HCT116 (cell line): Measurements from ENCODE around the gene FAM83F. TPM values are rescaled to one million over a fixed set of nuclear protein-coding genes. Genes with fewer than 3 reads are reported as not detected.

Source experiments
- ATAC-seq: fragments of 200-7000 bp; cut with Tn5 transposase; 2 replicates; pipeline ENCODE4 v1.9.1; 2020; ENCODE audit warnings: mild to moderate bottlenecking, moderate library complexity
- BruUV-seq: library from RNA; stranded (reverse); fragments of 400-500 nt; replicated peaks from 2 replicates; lab custom pipeline; 2021; lab: Mats Ljungman, UMichigan
- CTCF ChIA-PET: fragments of 300-600 bp; sonication (Branson Sonifier 250); formaldehyde crosslinking; loops from one replicate; lab custom pipeline; 2021; ENCODE audit warnings: antibody characterized with exemption; lab: Charles Lee
- POLR2A ChIA-PET: fragments of 300-600, 350-600 bp; sonication (Branson Sonifier 250); formaldehyde crosslinking; loops from one replicate; lab custom pipeline; 2021; ENCODE audit warnings: antibody characterized with exemption; lab: Charles Lee
- RAD21 ChIA-PET, 2 experiments: fragments of 300-600 bp; sonication (Branson Sonifier 250); formaldehyde crosslinking; loops; one replicate each; lab custom pipeline; 2023; ENCODE audit warnings: low total read pairs in 2 of 2; ENCODE audit not compliant: uncharacterized antibody in 2 of 2, unreplicated experiment in 2 of 2, low non-redundant PET in 1 of 2; lab: Charles Lee
- DNase-seq: peaks from one replicate; pipeline ENCODE4 v3.0.0-alpha.2; 2010; ENCODE audit warnings: low read depth, low spot score
- H2AFZ ChIP-seq: fragments of 200-600 bp; shearing (Covaris generic), sonication (generic); 2 replicates; pipeline ENCODE4 v1.6.1; 2017; ENCODE audit warnings: low read depth, mixed run types, mixed read lengths, antibody characterized with exemption, low read length; ENCODE audit not compliant: poor library complexity, severe bottlenecking
- H3K27ac ChIP-seq: 2 replicates; pipeline ENCODE4 v1.5.1; 2012; ENCODE audit warnings: low read depth, low read length
- H3K27me3 ChIP-seq: fragments of 200-600 bp; sonication (generic); 2 replicates; pipeline ENCODE4 v1.6.1; 2016; ENCODE audit warnings: mixed run types, low read length, mixed read lengths; ENCODE audit not compliant: insufficient read depth
- H3K36me3 ChIP-seq, 2 experiments: fragments of 200-500 bp in 1 of 2; fragments of 200-600 bp in 1 of 2; sonication (Bioruptor generic) in 1 of 2; sonication (generic) in 1 of 2; 2 replicates each; pipeline versions ENCODE4 v1.5.1 to v1.6.1; 2014 to 2016; ENCODE audit warnings: low read length in 2 of 2, inconsistent platforms in 1 of 2, mixed read lengths in 1 of 2, mixed run types in 1 of 2; ENCODE audit not compliant: insufficient read depth in 2 of 2, control insufficient read depth in 1 of 2
- H3K4me1 ChIP-seq, 2 experiments: fragments of 200-600 bp in 1 of 2; sonication (generic) in 1 of 2; 2 replicates each; pipeline versions ENCODE4 v1.5.1 to v1.6.1; 2012 to 2017; ENCODE audit warnings: low read length in 2 of 2, inconsistent platforms in 1 of 2, mild to moderate bottlenecking in 1 of 2, mixed read lengths in 1 of 2, mixed run types in 1 of 2, moderate library complexity in 1 of 2; ENCODE audit not compliant: insufficient read depth in 2 of 2, control insufficient read depth in 1 of 2
- H3K4me2 ChIP-seq: fragments of 200-600 bp; sonication (generic); 2 replicates; pipeline ENCODE4 v1.6.1; 2017; ENCODE audit warnings: mixed run types, low read length, mixed read lengths
- H3K4me3 ChIP-seq, 2 experiments: fragments of 200-600 bp in 1 of 2; sonication (generic) in 1 of 2; replicated peaks in 1 of 2; 2 replicates each; pipeline ENCODE4 v1.5.1; 2011 to 2016; ENCODE audit warnings: low read length in 2 of 2, control low read depth in 1 of 2, low read depth in 1 of 2, mild to moderate bottlenecking in 1 of 2, mixed read lengths in 1 of 2, mixed run types in 1 of 2
- H3K79me2 ChIP-seq: fragments of 200-600 bp; sonication (generic); 2 replicates; pipeline ENCODE4 v1.6.1; 2017; ENCODE audit warnings: mild to moderate bottlenecking, mixed run types, low read length, moderate library complexity, mixed read lengths; ENCODE audit not compliant: insufficient read depth
- H3K9ac ChIP-seq: fragments of 200-600 bp; sonication (generic); 2 replicates; pipeline ENCODE4 v1.6.1; 2016; ENCODE audit warnings: low read length, mixed read lengths
- H3K9me2 ChIP-seq: fragments of 200-600 bp; sonication (generic), shearing (Covaris generic); 2 replicates; pipeline ENCODE4 v1.6.1; 2017; ENCODE audit warnings: mixed run types, mild to moderate bottlenecking, moderate library complexity; ENCODE audit not compliant: insufficient read depth
- H3K9me3 ChIP-seq, 2 experiments: fragments of 200-500 bp in 1 of 2; fragments of 200-600 bp in 1 of 2; sonication (Bioruptor generic) in 1 of 2; sonication (generic) in 1 of 2; 2 replicates each; pipeline ENCODE4 v1.6.1; 2014 to 2017; ENCODE audit warnings: low read length in 2 of 2, mixed read lengths in 2 of 2, inconsistent platforms in 1 of 2, low read depth in 1 of 2, mild to moderate bottlenecking in 1 of 2, mixed run types in 1 of 2, moderate library complexity in 1 of 2; ENCODE audit not compliant: control insufficient read depth in 1 of 2, insufficient read depth in 1 of 2
- H4K20me1 ChIP-seq: fragments of 200-600 bp; sonication (generic), shearing (Covaris generic); 2 replicates; pipeline ENCODE4 v1.6.1; 2017; ENCODE audit warnings: mixed run types, mild to moderate bottlenecking, moderate library complexity; ENCODE audit not compliant: insufficient read depth
- CBX3 ChIP-seq: IDR thresholded peaks from 2 replicates; pipeline ENCODE4 v1.6.1; 2012; ENCODE audit warnings: low read depth
- CEBPB ChIP-seq: IDR thresholded peaks from 2 replicates; pipeline ENCODE4 v1.6.1; 2012; ENCODE audit warnings: low read depth
- EGR1 ChIP-seq: IDR thresholded peaks from 2 replicates; pipeline ENCODE4 v1.6.1; 2012; ENCODE audit warnings: low read depth
- ELF1 ChIP-seq: IDR thresholded peaks from 2 replicates; pipeline ENCODE4 v1.6.1; 2012; ENCODE audit warnings: low read depth, borderline replicate concordance
- EZH2 ChIP-seq: fragments of 200-600 bp; sonication (generic); IDR thresholded peaks from 2 replicates; pipeline ENCODE4 v1.6.1; 2017; ENCODE audit warnings: antibody characterized with exemption, mixed run types
- FOSL1 ChIP-seq: IDR thresholded peaks from 2 replicates; pipeline ENCODE4 v1.6.1; 2012; ENCODE audit warnings: low read depth
- JUND ChIP-seq: IDR thresholded peaks from 2 replicates; pipeline ENCODE4 v1.6.1; 2012
- MAX ChIP-seq: IDR thresholded peaks from 2 replicates; pipeline ENCODE4 v1.6.1; 2012
- POLR2A ChIP-seq: IDR thresholded peaks from 2 replicates; pipeline ENCODE4 v1.7.0; 2011; ENCODE audit warnings: borderline replicate concordance; ENCODE audit not compliant: insufficient read depth, insufficient read length; ENCODE audit errors: extremely low read depth
- SIN3A ChIP-seq: IDR thresholded peaks from 2 replicates; pipeline ENCODE4 v1.6.1; 2012; ENCODE audit warnings: low read depth
- SP1 ChIP-seq: IDR thresholded peaks from 2 replicates; pipeline ENCODE4 v1.6.1; 2012; ENCODE audit warnings: low read depth
- SRF ChIP-seq: IDR thresholded peaks from 2 replicates; pipeline ENCODE4 v1.6.1; 2012; ENCODE audit warnings: low read depth
- TCF7L2 ChIP-seq: IDR thresholded peaks from 2 replicates; pipeline ENCODE4 v1.7.0; 2011; ENCODE audit warnings: borderline replicate concordance, inconsistent platforms; ENCODE audit not compliant: insufficient read depth, insufficient read length; ENCODE audit errors: extremely low read depth
- ZFX ChIP-seq: fragments of 450-650 bp; IDR thresholded peaks from 2 replicates; pipeline ENCODE4 v1.6.1; 2017
- ZNF274 ChIP-seq: fragments of 200-500 bp; sonication (Bioruptor generic); IDR thresholded peaks from 2 replicates; pipeline ENCODE4 v1.6.1; 2014; ENCODE audit warnings: mild to moderate bottlenecking, low read depth, low read length, inconsistent platforms
- intact Hi-C: fragments of 100-400 bp; cut with micrococcal nuclease; formaldehyde crosslinking; loops from 2 replicates; pipeline ENCODE4 v1.10.0; 2022
- total RNA-seq: library from RNA; stranded (reverse); gene quantifications from one replicate; pipeline ENCODE4 v1.2.1, GENCODE V29; 2021; ENCODE audit not compliant: unreplicated experiment
- TF ChIP-seq, protein P1 (sequence below), 3 experiments: fragments of 200-600 bp in 1 of 3; sonication (generic) in 1 of 3; IDR thresholded peaks in 2 of 3; conservative IDR thresholded peaks in 1 of 3; 2 replicates each; pipeline ENCODE4 v1.5.1; 2012 to 2017; ENCODE audit warnings: low read depth in 2 of 3, low read length in 2 of 3, antibody characterized with exemption in 1 of 3, borderline replicate concordance in 1 of 3, control low read depth in 1 of 3, mild to moderate bottlenecking in 1 of 3, mixed read lengths in 1 of 3, mixed run types in 1 of 3, moderate library complexity in 1 of 3; ENCODE audit not compliant: insufficient read depth in 1 of 3
- TF ChIP-seq, protein P2 (sequence below): IDR thresholded peaks from 2 replicates; pipeline ENCODE4 v1.6.1; 2012; ENCODE audit warnings: low read depth
- TF ChIP-seq, protein P3 (sequence below): IDR thresholded peaks from 2 replicates; pipeline ENCODE4 v1.6.1; 2011; ENCODE audit warnings: mild to moderate bottlenecking, low read length, moderate library complexity; ENCODE audit not compliant: insufficient replicate concordance; ENCODE audit errors: extremely low read depth

FAM83F gene
- total RNA-seq, 1 experiment from 2014 or later = 24.5 TPM

GRCh38 chr22:40009292-40009774 lies 14.6 kb downstream of the FAM83F start:
- Histone ChIP-seq H3K9me2 (no peaks in the 10 kb centered on the region), H2AFZ (no peak overlapping the region), H3K9me3 (no peaks in the 10 kb centered on the region), H3K4me3 (no peak overlapping the region), H3K9ac (no peak overlapping the region), H3K4me2 (no peak overlapping the region), H3K36me3 (no peaks in the 10 kb centered on the region), H3K79me2 (peaks cover 34% of the 10 kb centered on the region), H4K20me1 (no peaks in the 10 kb centered on the region), H3K4me1 (no peaks in the 10 kb centered on the region; a peak in 1 of 4 replicates), H3K27me3 (no peaks in the 10 kb centered on the region), H3K27ac (no peak overlapping the region)
- RAD21 ChIA-PET = no interaction called here
- ATAC-seq (no peak), DNase-seq (no peak)
- POLR2A ChIA-PET = no interaction called here
- TF ChIP-seq SP1 = no peak
- no peak for TF ChIP-seq SRF
- no peak for TF ChIP-seq CEBPB
- no peak for TF ChIP-seq CBX3
- TF ChIP-seq ZNF274 = no peak
- TF ChIP-seq ZFX = no peak
- TF ChIP-seq MAX = no peak
- no peak for TF ChIP-seq SIN3A
- TF ChIP-seq, protein P1, sequence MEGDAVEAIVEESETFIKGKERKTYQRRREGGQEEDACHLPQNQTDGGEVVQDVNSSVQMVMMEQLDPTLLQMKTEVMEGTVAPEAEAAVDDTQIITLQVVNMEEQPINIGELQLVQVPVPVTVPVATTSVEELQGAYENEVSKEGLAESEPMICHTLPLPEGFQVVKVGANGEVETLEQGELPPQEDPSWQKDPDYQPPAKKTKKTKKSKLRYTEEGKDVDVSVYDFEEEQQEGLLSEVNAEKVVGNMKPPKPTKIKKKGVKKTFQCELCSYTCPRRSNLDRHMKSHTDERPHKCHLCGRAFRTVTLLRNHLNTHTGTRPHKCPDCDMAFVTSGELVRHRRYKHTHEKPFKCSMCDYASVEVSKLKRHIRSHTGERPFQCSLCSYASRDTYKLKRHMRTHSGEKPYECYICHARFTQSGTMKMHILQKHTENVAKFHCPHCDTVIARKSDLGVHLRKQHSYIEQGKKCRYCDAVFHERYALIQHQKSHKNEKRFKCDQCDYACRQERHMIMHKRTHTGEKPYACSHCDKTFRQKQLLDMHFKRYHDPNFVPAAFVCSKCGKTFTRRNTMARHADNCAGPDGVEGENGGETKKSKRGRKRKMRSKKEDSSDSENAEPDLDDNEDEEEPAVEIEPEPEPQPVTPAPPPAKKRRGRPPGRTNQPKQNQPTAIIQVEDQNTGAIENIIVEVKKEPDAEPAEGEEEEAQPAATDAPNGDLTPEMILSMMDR (IDR thresholded peaks at IDR 0.05 in 2 of 3, conservative IDR thresholded peaks at IDR 0.05 in 1 of 3; ENCODE audit: borderline replicate concordance in 1 of 3, insufficient read depth in 1 of 3, low read depth in 2 of 3, low read length in 2 of 3) = no peak
- no peak for TF ChIP-seq EZH2
- TF ChIP-seq, protein P2, sequence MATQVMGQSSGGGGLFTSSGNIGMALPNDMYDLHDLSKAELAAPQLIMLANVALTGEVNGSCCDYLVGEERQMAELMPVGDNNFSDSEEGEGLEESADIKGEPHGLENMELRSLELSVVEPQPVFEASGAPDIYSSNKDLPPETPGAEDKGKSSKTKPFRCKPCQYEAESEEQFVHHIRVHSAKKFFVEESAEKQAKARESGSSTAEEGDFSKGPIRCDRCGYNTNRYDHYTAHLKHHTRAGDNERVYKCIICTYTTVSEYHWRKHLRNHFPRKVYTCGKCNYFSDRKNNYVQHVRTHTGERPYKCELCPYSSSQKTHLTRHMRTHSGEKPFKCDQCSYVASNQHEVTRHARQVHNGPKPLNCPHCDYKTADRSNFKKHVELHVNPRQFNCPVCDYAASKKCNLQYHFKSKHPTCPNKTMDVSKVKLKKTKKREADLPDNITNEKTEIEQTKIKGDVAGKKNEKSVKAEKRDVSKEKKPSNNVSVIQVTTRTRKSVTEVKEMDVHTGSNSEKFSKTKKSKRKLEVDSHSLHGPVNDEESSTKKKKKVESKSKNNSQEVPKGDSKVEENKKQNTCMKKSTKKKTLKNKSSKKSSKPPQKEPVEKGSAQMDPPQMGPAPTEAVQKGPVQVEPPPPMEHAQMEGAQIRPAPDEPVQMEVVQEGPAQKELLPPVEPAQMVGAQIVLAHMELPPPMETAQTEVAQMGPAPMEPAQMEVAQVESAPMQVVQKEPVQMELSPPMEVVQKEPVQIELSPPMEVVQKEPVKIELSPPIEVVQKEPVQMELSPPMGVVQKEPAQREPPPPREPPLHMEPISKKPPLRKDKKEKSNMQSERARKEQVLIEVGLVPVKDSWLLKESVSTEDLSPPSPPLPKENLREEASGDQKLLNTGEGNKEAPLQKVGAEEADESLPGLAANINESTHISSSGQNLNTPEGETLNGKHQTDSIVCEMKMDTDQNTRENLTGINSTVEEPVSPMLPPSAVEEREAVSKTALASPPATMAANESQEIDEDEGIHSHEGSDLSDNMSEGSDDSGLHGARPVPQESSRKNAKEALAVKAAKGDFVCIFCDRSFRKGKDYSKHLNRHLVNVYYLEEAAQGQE = no peak
- TF ChIP-seq, protein P3, sequence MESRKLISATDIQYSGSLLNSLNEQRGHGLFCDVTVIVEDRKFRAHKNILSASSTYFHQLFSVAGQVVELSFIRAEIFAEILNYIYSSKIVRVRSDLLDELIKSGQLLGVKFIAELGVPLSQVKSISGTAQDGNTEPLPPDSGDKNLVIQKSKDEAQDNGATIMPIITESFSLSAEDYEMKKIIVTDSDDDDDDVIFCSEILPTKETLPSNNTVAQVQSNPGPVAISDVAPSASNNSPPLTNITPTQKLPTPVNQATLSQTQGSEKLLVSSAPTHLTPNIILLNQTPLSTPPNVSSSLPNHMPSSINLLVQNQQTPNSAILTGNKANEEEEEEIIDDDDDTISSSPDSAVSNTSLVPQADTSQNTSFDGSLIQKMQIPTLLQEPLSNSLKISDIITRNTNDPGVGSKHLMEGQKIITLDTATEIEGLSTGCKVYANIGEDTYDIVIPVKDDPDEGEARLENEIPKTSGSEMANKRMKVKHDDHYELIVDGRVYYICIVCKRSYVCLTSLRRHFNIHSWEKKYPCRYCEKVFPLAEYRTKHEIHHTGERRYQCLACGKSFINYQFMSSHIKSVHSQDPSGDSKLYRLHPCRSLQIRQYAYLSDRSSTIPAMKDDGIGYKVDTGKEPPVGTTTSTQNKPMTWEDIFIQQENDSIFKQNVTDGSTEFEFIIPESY = no peak
- TF ChIP-seq POLR2A = no peak
- no peak for TF ChIP-seq TCF7L2
- no peak for TF ChIP-seq EGR1
- no peak for TF ChIP-seq FOSL1
- TF ChIP-seq JUND = no peak
- no peak for TF ChIP-seq ELF1
- intact Hi-C loops = no loop called here
- CTCF ChIA-PET = interaction anchor here (1.2 kb wide), 1 partner anchor 27 kb away, joined by 3 read pairs; no protein-coding TSS in a partner anchor
- no TSS peak for BruUV-seq
